Mesendoderm (in vitro differentiated cells): ENCODE results near the gene COL20A1. TPM values are rescaled to one million over a fixed set of nuclear protein-coding genes. Genes with fewer than 3 reads are reported as not detected.

Experiments used
- DNase-seq: peaks from one replicate; pipeline ENCODE4 v3.0.0; 2013
- H2AK5ac ChIP-seq: 2 replicates; pipeline ENCODE4 v1.6.1; 2013; ENCODE audit warnings: low read length, inconsistent platforms
- H2BK120ac ChIP-seq: 2 replicates; pipeline ENCODE4 v1.6.1; 2013; ENCODE audit warnings: low read depth, mild to moderate bottlenecking, low read length, moderate library complexity, mixed read lengths
- H2BK15ac ChIP-seq: replicated peaks from 2 replicates; pipeline ENCODE4 v1.6.1; 2013; ENCODE audit warnings: low read depth, mild to moderate bottlenecking, moderate library complexity
- H2BK5ac ChIP-seq: 2 replicates; pipeline ENCODE4 v1.6.1; 2013; ENCODE audit warnings: low read length, inconsistent platforms
- H3K18ac ChIP-seq: 2 replicates; pipeline ENCODE4 v1.6.1; 2013; ENCODE audit warnings: mild to moderate bottlenecking, low read length, mixed read lengths
- H3K23ac ChIP-seq: one replicate; pipeline ENCODE4 v1.6.1; 2013; ENCODE audit warnings: low read length
- H3K27ac ChIP-seq: 2 replicates; pipeline ENCODE4 v1.5.1; 2013; ENCODE audit warnings: low read depth, mild to moderate bottlenecking, inconsistent platforms, low read length, moderate library complexity
- H3K27me3 ChIP-seq: 2 replicates; pipeline ENCODE4 v1.6.1; 2013; ENCODE audit warnings: low read length, control low read depth, mild to moderate bottlenecking, inconsistent platforms; ENCODE audit not compliant: insufficient read depth, poor library complexity
- H3K36me3 ChIP-seq: 2 replicates; pipeline ENCODE4 v1.6.1; 2013; ENCODE audit warnings: low read length, inconsistent platforms; ENCODE audit not compliant: control insufficient read depth, insufficient read depth
- H3K4ac ChIP-seq: one replicate; pipeline ENCODE4 v1.6.1; 2013; ENCODE audit warnings: low read depth, mild to moderate bottlenecking, low read length, moderate library complexity
- H3K4me1 ChIP-seq: 2 replicates; pipeline ENCODE4 v1.6.1; 2013; ENCODE audit warnings: low read depth, low read length, inconsistent platforms; ENCODE audit not compliant: control insufficient read depth
- H3K4me2 ChIP-seq: 2 replicates; pipeline ENCODE4 v1.6.1; 2013; ENCODE audit warnings: low read length
- H3K4me3 ChIP-seq: 2 replicates; pipeline ENCODE4 v1.5.1; 2013; ENCODE audit warnings: mild to moderate bottlenecking, low read length
- H3K56ac ChIP-seq: one replicate; pipeline ENCODE4 v1.6.1; 2013; ENCODE audit warnings: low read length
- H3K79me1 ChIP-seq: 2 replicates; pipeline ENCODE4 v1.6.1; 2013; ENCODE audit warnings: low read length, inconsistent platforms
- H3K79me2 ChIP-seq: 2 replicates; pipeline ENCODE4 v1.6.1; 2013; ENCODE audit warnings: mild to moderate bottlenecking, low read length; ENCODE audit not compliant: control insufficient read depth, insufficient read depth
- H3K9ac ChIP-seq: 2 replicates; pipeline ENCODE4 v1.6.1; 2013; ENCODE audit warnings: low read length, inconsistent platforms
- H4K5ac ChIP-seq: one replicate; pipeline ENCODE4 v1.6.1; 2013; ENCODE audit warnings: low read length
- H4K8ac ChIP-seq: one replicate; pipeline ENCODE4 v1.6.1; 2013; ENCODE audit warnings: low read depth, mild to moderate bottlenecking, control low read depth, low read length, moderate library complexity
- WGBS: extraction: QIAGEN DNeasy Blood & Tissue Kit; methylation state at CpG from one replicate; pipeline ENCODE4 v1.1.7; 2013; ENCODE audit warnings: low lambda C conversion rate, missing lambda C conversion rate; ENCODE audit not compliant: insufficient coverage; ENCODE audit errors: extremely low coverage; 5-methylcytosine and 5-hydroxymethylcytosine counted together
- polyA plus RNA-seq, 2 experiments: library from polyadenylated mRNA; stranded (reverse); fragments of 200-250 nt; gene quantifications; one replicate each; pipeline ENCODE4 v1.2.3, GENCODE V29; 2013

The COL20A1 gene
- 0.04 TPM for polyA plus RNA-seq (2013, experiment 1 of 2)
- polyA plus RNA-seq (2013, experiment 2 of 2) = 0.04 TPM

- Histone ChIP-seq H3K4me1 (no peaks in the 10 kb centered on the region), H2BK5ac (no peak within 1 kb of the TSS), H3K4me3 (no peak within 1 kb of the TSS), H3K9ac (no peak within 1 kb of the TSS), H3K18ac (no peak within 1 kb of the TSS), H3K23ac (no peak within 1 kb of the TSS), H3K4me2 (no peak within 1 kb of the TSS), H3K27me3 (peaks cover 4% of the 10 kb centered on the region), H4K8ac (no peak within 1 kb of the TSS), H3K56ac (peak within 1 kb of the TSS; percentile 34), H3K27ac (no peak within 1 kb of the TSS), H3K4ac (no peak within 1 kb of the TSS), H2AK5ac (no peak within 1 kb of the TSS), H2BK15ac (no peak within 1 kb of the TSS), H3K79me2 (no peaks in the 10 kb centered on the region), H2BK120ac (no peak within 1 kb of the TSS), H3K36me3 (peaks cover 5% of the 10 kb centered on the region), H4K5ac (no peak within 1 kb of the TSS), H3K79me1 (no peaks in the 10 kb centered on the region)
- no CpG with 5 or more reads among the region's 7 CpGs for WGBS
- DNase-seq = no peak
Measured at GRCh38 chr20:63292904-63293303, at the start of gene COL20A1. COL20A1 (plus strand) TSS chr20:63293186; CDS start chr20:63295108, 1,922 bp downstream.

DNA sequence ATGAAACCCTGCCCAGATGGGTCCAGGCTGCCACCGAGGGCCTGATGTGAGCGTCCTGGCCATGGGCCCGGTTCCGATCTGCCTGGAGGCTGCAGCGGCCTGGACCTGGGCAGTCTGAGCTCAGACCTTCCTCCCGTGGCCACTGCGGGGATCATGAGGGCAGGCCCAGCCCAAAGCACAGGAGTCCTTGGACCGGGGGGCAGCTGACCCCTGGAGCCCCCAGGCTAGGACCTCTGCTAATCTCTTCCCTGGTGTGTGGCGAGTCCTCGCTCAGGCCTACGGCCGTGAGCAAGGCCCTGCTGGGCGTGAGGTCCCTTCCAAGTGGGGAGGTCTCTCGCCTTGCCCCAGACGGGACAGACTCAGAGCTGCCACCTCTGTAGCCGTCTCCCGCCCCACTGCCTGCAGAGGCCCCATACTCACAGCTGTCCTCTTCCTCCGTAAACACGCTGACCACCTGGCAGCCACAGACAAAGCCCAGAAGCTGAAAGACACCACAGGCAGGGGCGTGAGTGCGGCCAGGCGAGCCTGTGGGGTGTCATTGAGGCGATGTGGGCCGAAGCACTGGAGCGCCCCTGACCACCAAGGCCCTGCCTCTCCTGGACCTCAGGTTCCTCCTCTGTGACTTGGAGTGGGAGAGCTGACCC is 49.3 kb upstream of the COL20A1 start:
- Histone ChIP-seq H3K4me1 (no peaks in the 10 kb centered on the region), H2AK5ac (no peak overlapping the region), H3K23ac (no peak overlapping the region), H4K8ac (no peak overlapping the region), H3K27me3 (no peaks in the 10 kb centered on the region), H2BK120ac (no peak overlapping the region), H3K9ac (no peak overlapping the region), H3K36me3 (no peaks in the 10 kb centered on the region), H3K4me2 (no peak overlapping the region), H2BK5ac (no peak overlapping the region), H3K4ac (no peak overlapping the region), H3K27ac (no peak overlapping the region), H3K18ac (no peak overlapping the region), H4K5ac (no peak overlapping the region), H3K4me3 (no peak overlapping the region), H3K56ac (no peak overlapping the region), H3K79me2 (no peaks in the 10 kb centered on the region), H3K79me1 (no peaks in the 10 kb centered on the region), H2BK15ac (no peak overlapping the region)
- WGBS = no CpG with 5 or more reads among the region's 25 CpGs
- no peak for DNase-seq

DNA sequence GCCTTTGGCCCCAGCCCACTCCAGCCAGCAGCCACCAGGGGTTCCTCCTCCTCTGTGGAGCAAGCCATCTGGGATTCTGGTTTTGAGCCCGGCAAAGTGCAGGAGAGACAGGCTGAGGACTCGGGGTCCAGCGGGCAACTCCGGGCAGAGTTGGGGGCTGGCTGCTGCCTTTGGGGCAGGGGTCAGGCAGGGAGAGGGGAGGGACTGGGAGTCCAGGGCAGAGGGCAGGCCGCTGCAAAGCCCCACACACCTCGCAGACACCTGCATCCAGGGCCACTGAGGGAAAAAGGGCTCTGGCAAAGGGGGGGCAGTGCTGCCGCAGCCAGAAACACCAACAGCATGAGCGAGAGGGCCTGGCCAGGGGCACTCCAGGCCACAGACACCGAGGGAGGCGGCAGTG is 48.5 kb upstream of the COL20A1 start:
- Histone ChIP-seq H3K4ac (no peak overlapping the region), H3K18ac (no peak overlapping the region), H4K8ac (no peak overlapping the region), H2BK120ac (no peak overlapping the region), H3K56ac (no peak overlapping the region), H3K36me3 (no peaks in the 10 kb centered on the region), H3K79me1 (no peaks in the 10 kb centered on the region), H3K23ac (no peak overlapping the region), H2BK5ac (no peak overlapping the region), H3K4me1 (no peaks in the 10 kb centered on the region), H3K79me2 (no peaks in the 10 kb centered on the region), H3K27me3 (no peaks in the 10 kb centered on the region), H2AK5ac (no peak overlapping the region), H4K5ac (no peak overlapping the region), H3K9ac (no peak overlapping the region), H3K27ac (no peak overlapping the region), H2BK15ac (no peak overlapping the region), H3K4me3 (no peak overlapping the region), H3K4me2 (no peak overlapping the region)
- DNase-seq = no peak
- WGBS = no CpG with 5 or more reads among the region's 10 CpGs

DNA sequence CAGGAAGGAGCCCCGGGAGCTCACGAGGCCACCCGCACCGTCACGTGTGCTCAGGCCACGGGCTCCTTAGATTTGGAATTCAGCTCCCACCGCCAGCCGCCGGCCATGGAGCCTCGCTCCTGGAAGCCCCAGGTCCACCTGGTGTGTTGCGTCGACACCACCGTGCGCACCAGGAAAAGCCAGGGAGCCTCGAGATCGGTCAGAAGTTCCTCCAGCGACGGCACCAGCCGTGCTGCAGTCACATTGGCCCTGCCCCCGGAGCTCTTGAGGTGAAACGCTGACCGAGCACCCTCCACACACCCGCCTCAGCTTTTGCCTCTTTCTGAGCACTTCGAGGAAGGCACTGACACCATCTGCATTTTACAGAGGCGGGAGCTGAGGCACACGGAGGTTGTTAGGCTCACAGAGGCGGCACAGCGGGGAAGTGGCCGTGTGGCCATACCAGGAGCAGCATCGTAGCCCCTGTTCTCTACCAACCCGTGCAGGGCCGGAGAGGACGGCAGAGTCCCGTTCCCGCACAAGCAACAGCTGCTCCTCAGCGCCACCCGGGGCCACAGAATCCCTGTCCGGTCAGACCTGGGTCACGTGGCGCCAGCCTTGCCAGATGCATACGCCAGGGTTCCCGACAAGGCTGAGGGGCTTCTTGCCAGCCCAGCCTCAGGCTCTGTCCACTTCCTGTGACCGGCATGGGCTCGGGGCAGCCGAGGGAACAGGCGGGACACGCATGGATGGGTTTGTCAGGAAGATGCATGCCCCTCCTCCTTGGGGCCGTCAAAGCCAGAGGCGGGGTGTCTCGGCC is 46.3 kb upstream of the COL20A1 start:
- Histone ChIP-seq H3K4me2 (peak overlapping the region; percentile 42), H3K9ac (peak overlapping the region; percentile 49), H3K79me2 (no peaks in the 10 kb centered on the region), H2BK120ac (no peak overlapping the region), H3K36me3 (no peaks in the 10 kb centered on the region), H3K4me3 (no peak overlapping the region), H2AK5ac (no peak overlapping the region), H3K23ac (no peak overlapping the region), H3K27me3 (no peaks in the 10 kb centered on the region), H3K4ac (no peak overlapping the region), H4K5ac (no peak overlapping the region), H3K18ac (no peak overlapping the region), H3K79me1 (no peaks in the 10 kb centered on the region), H3K4me1 (no peaks in the 10 kb centered on the region), H4K8ac (no peak overlapping the region), H2BK5ac (no peak overlapping the region), H3K56ac (peak overlapping the region; percentile 49), H2BK15ac (no peak overlapping the region), H3K27ac (no peak overlapping the region)
- DNase-seq = peak; percentile 40
- WGBS = no CpG with 5 or more reads among the region's 50 CpGs

GRCh38 chr20:63247671-63248228 is 45.2 kb upstream of the COL20A1 start:
- Histone ChIP-seq H3K4me1 (no peaks in the 10 kb centered on the region), H4K8ac (no peak overlapping the region), H3K4me2 (no peak overlapping the region), H2BK120ac (no peak overlapping the region), H3K23ac (no peak overlapping the region), H2BK15ac (no peak overlapping the region), H3K18ac (no peak overlapping the region), H3K27me3 (no peaks in the 10 kb centered on the region), H3K79me1 (no peaks in the 10 kb centered on the region), H3K4me3 (no peak overlapping the region), H2BK5ac (no peak overlapping the region), H3K9ac (no peak overlapping the region), H3K79me2 (no peaks in the 10 kb centered on the region), H3K27ac (no peak overlapping the region), H2AK5ac (no peak overlapping the region), H4K5ac (no peak overlapping the region), H3K4ac (no peak overlapping the region), H3K56ac (no peak overlapping the region), H3K36me3 (no peaks in the 10 kb centered on the region)
- DNase-seq = no peak
- no CpG with 5 or more reads among the region's 24 CpGs for WGBS
